GM12878 (cell line): ENCODE results near the gene HS3ST5.

Experiments used
- CTCF ChIP-seq, 3 experiments: IDR thresholded peaks in 2 of 3; conservative IDR thresholded peaks in 1 of 3; 2 replicates each; pipeline ENCODE4 v1.5.1; 2011; ENCODE audit warnings: low read depth in 3 of 3, low read length in 3 of 3, mild to moderate bottlenecking in 3 of 3, control low read depth in 2 of 3, moderate library complexity in 2 of 3, inconsistent platforms in 1 of 3, mixed read lengths in 1 of 3; ENCODE audit not compliant: control insufficient read depth in 2 of 3, insufficient read depth in 1 of 3; ENCODE audit errors: extremely low read depth in 1 of 3
- MLLT1 ChIP-seq: fragments of 450-650 bp; IDR thresholded peaks from 2 replicates; pipeline ENCODE4 v1.6.1; 2016; ENCODE audit warnings: mild to moderate bottlenecking
- RAD21 ChIP-seq: IDR thresholded peaks from 2 replicates; pipeline ENCODE4 v1.6.1; 2011; ENCODE audit warnings: mild to moderate bottlenecking, low read depth, low read length, moderate library complexity; ENCODE audit not compliant: insufficient read depth
- REST ChIP-seq: IDR thresholded peaks from 2 replicates; pipeline ENCODE4 v1.6.1; 2012; ENCODE audit warnings: mild to moderate bottlenecking, low read depth, low read length
- TAF1 ChIP-seq: IDR thresholded peaks from 2 replicates; pipeline ENCODE4 v1.6.1; 2011; ENCODE audit warnings: mild to moderate bottlenecking, low read depth, low read length, borderline replicate concordance
- USF1 ChIP-seq: IDR thresholded peaks from 2 replicates; pipeline ENCODE4 v1.6.1; 2011; ENCODE audit warnings: borderline replicate concordance, low read depth, mild to moderate bottlenecking, moderate library complexity, mixed read lengths, low read length; ENCODE audit not compliant: insufficient read depth; ENCODE audit errors: extremely low read length
- USF2 ChIP-seq: IDR thresholded peaks from 2 replicates; pipeline ENCODE4 v1.6.1; 2011; ENCODE audit warnings: low read depth, low read length, improper control_type of control experiment, borderline replicate concordance

GRCh38 chr6:114291428-114291827 lies 51.4 kb downstream of the HS3ST5 start:
- TF ChIP-seq REST (no peak), USF1 (no peak), TAF1 (no peak), USF2 (no peak), CTCF (IDR thresholded peaks at IDR 0.05 in 2 of 3, conservative IDR thresholded peaks at IDR 0.05 in 1 of 3; ENCODE audit: control insufficient read depth in 2 of 3, extremely low read depth in 1 of 3, insufficient read depth in 1 of 3, low read depth in 3 of 3, low read length in 3 of 3) (no peak), MLLT1 (no peak), RAD21 (no peak)
